Peyer's patch (tissue), 4 donors: Measurements from ENCODE around the gene ZNF541.

ENCODE experiments used
- POLR2A ChIP-seq, 2 donors: fragments of 450-650 bp; IDR thresholded peaks; one replicate each; pipeline ENCODE4 v1.5.1; 2017; ENCODE audit warnings: antibody characterized with exemption in 2 of 2, mild to moderate bottlenecking in 2 of 2, moderate library complexity in 2 of 2
- TF ChIP-seq, protein P1 (sequence below), 6 experiments: fragments of 450-650 bp in 4 of 6; fragments of 200-600 bp in 2 of 6; sonication (generic) in 1 of 6; IDR thresholded peaks; one replicate each; pipeline ENCODE4 v1.5.1; 2017 to 2019; ENCODE audit warnings: antibody characterized with exemption in 6 of 6, mild to moderate bottlenecking in 3 of 6, moderate library complexity in 1 of 6

GRCh38 chr19:47608969-47609905 is 36.3 kb upstream of the ZNF541 start, which contains the start of gene BICRA:
- TF ChIP-seq, protein P1, sequence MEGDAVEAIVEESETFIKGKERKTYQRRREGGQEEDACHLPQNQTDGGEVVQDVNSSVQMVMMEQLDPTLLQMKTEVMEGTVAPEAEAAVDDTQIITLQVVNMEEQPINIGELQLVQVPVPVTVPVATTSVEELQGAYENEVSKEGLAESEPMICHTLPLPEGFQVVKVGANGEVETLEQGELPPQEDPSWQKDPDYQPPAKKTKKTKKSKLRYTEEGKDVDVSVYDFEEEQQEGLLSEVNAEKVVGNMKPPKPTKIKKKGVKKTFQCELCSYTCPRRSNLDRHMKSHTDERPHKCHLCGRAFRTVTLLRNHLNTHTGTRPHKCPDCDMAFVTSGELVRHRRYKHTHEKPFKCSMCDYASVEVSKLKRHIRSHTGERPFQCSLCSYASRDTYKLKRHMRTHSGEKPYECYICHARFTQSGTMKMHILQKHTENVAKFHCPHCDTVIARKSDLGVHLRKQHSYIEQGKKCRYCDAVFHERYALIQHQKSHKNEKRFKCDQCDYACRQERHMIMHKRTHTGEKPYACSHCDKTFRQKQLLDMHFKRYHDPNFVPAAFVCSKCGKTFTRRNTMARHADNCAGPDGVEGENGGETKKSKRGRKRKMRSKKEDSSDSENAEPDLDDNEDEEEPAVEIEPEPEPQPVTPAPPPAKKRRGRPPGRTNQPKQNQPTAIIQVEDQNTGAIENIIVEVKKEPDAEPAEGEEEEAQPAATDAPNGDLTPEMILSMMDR (IDR thresholded peaks at IDR 0.05): no peak
- peak; percentile 16 to 37 for TF ChIP-seq POLR2A (IDR thresholded peaks at IDR 0.05)
